Aorta (tissue), 5 donors: ENCODE measurements around the gene FRK. TPM values are rescaled to one million over a fixed set of nuclear protein-coding genes. Genes with fewer than 3 reads are reported as not detected.
"Not testable (repeated sequence)": the region's sequence is repeated elsewhere in the genome, so short reads cannot be mapped to it uniquely, and the experiment has no call there.

Experiments used
- ATAC-seq: fragments of 200-7000 bp; cut with Tn5 transposase; one replicate; pipeline ENCODE4 v1.9.1; 2022; ENCODE audit warnings: moderate library complexity; ENCODE audit not compliant: low FRiP score
- DNase-seq, 2 donors: peaks; one replicate each; pipeline ENCODE4 v3.0.0-alpha.2; 2020
- H3K27ac ChIP-seq, 2 donors: one replicate each; pipeline ENCODE4 v1.5.1; 2013; ENCODE audit warnings: low read length in 2 of 2, mild to moderate bottlenecking in 2 of 2, moderate library complexity in 2 of 2, control low read depth in 1 of 2, inconsistent platforms in 1 of 2, low read depth in 1 of 2
- H3K27me3 ChIP-seq, 2 donors: one replicate each; pipeline ENCODE4 v1.6.1; 2013; ENCODE audit warnings: control low read depth in 1 of 2, low read length in 1 of 2, mild to moderate bottlenecking in 1 of 2, moderate library complexity in 1 of 2; ENCODE audit not compliant: insufficient read depth in 2 of 2, control insufficient read depth in 1 of 2
- H3K36me3 ChIP-seq, 2 donors: one replicate each; pipeline ENCODE4 v1.6.1; 2013; ENCODE audit warnings: control low read depth in 1 of 2, low read length in 1 of 2, mild to moderate bottlenecking in 1 of 2; ENCODE audit not compliant: insufficient read depth in 2 of 2, control insufficient read depth in 1 of 2
- H3K4me1 ChIP-seq, 2 donors: one replicate each; pipeline ENCODE4 v1.6.1; 2013; ENCODE audit warnings: low read length in 2 of 2, control low read depth in 1 of 2, mild to moderate bottlenecking in 1 of 2, moderate library complexity in 1 of 2; ENCODE audit not compliant: insufficient read depth in 2 of 2, control insufficient read depth in 1 of 2
- H3K4me3 ChIP-seq, 2 donors: one replicate each; pipeline ENCODE4 v1.5.1; 2013; ENCODE audit warnings: low read length in 2 of 2, control low read depth in 1 of 2, mild to moderate bottlenecking in 1 of 2
- H3K9me3 ChIP-seq: one replicate; pipeline ENCODE4 v1.6.1; 2013; ENCODE audit warnings: mild to moderate bottlenecking, low read length; ENCODE audit not compliant: control insufficient read depth
- WGBS, 2 donors: extraction: QIAGEN DNeasy Blood & Tissue Kit; methylation state at CpG; one replicate each; pipeline ENCODE4 v1.1.7; 2013; 5-methylcytosine and 5-hydroxymethylcytosine counted together
- intact Hi-C, 2 donors: fragments of 100-400 bp; cut with DNase I; formaldehyde crosslinking; loops; one replicate each; pipeline versions ENCODE4 v1.14.2 to v1.15.0; 2022
- polyA plus RNA-seq, 2 donors: library from polyadenylated mRNA; stranded (reverse); fragments of 200-250 nt; gene quantifications; one replicate each; pipeline ENCODE4 v1.2.3, GENCODE V29; 2013
- total RNA-seq, 2 donors: library from RNA; stranded (reverse); fragmentation: NEBNext Ultra II Directional; extraction: Animal tissue kit (Norgen Biotek cat#: 25700); gene quantifications; one replicate each; pipeline ENCODE4 v1.2.1, GENCODE V29; 2021
- donor health status: healthy with polysubstance abuse.
- donor health status: Bipolar disorder and iron deficiency.
- donor health status: DM: no; HTN: no; CAD: no.
- donor health status: DM: no; HTN: no; CAD: no.
- donor health status: DM: yes; HTN: yes; CAD: no.

The FRK gene
- total and polyA plus RNA-seq, 4 donors = 1.8 to 18.3 (median 6.0) TPM

GRCh38 chr6:115972679-115973078, 88.0 kb downstream of the FRK start:
- no peaks in the 10 kb centered on the region for H3K9me3 ChIP-seq
- H3K4me3 ChIP-seq = no peak overlapping the region
- 83 to 89% methylated on average over 2 of the region's 2 CpGs for WGBS, 2 donors
- H3K27ac ChIP-seq = no peak overlapping the region
- no peaks in the 10 kb centered on the region for H3K27me3 ChIP-seq
- no peaks in the 10 kb centered on the region for H3K36me3 ChIP-seq
- DNase-seq (no peak), ATAC-seq (no peak)
- H3K4me1 ChIP-seq = peaks cover 6 to 7% of the 10 kb centered on the region in 2 donors
- intact Hi-C loops = no loop called here

- WGBS, 2 donors = 66 to 71% methylated on average over 2 of the region's 2 CpGs
- DNase-seq = no peak
- Histone ChIP-seq H3K36me3 (no peaks in the 10 kb centered on the region), H3K4me1 (peaks cover 6 to 7% of the 10 kb centered on the region in 2 donors), H3K9me3 (no peaks in the 10 kb centered on the region), H3K4me3 (no peak overlapping the region), H3K27me3 (no peaks in the 10 kb centered on the region), H3K27ac (no peak overlapping the region)
- intact Hi-C loops = no loop called here
- ATAC-seq = no peak
Observed at GRCh38 chr6:115971785-115972184, 88.9 kb downstream of the FRK start.

- H3K27ac ChIP-seq = no peak overlapping the region
- H3K36me3 ChIP-seq = no peaks in the 10 kb centered on the region
- intact Hi-C loops = no loop called here
- DNase-seq (no peak), ATAC-seq (no peak)
- peaks cover 6 to 7% of the 10 kb centered on the region in 2 donors for H3K4me1 ChIP-seq
- H3K4me3 ChIP-seq = no peak overlapping the region
- no peaks in the 10 kb centered on the region for H3K27me3 ChIP-seq
- no peaks in the 10 kb centered on the region for H3K9me3 ChIP-seq
Observed at GRCh38 chr6:115969930-115970273, 90.8 kb downstream of the FRK start.

GRCh38 chr6:115969207-115969929, 91.3 kb downstream of the FRK start:
- H3K27ac ChIP-seq = no peak overlapping the region
- ATAC-seq (no peak), DNase-seq (no peak)
- H3K4me3 ChIP-seq = no peak overlapping the region
- H3K27me3 ChIP-seq = no peaks in the 10 kb centered on the region
- 74 to 82% methylated on average over 7 of the region's 7 CpGs for WGBS, 2 donors
- no peaks in the 10 kb centered on the region for H3K36me3 ChIP-seq
- no peaks in the 10 kb centered on the region for H3K9me3 ChIP-seq
- H3K4me1 ChIP-seq = peaks cover 6 to 7% of the 10 kb centered on the region in 2 donors
- intact Hi-C loops = no loop called here

GRCh38 chr6:115960286-115960685, 100.4 kb downstream of the FRK start:
- H3K9me3 ChIP-seq, H3K27me3 ChIP-seq, H3K27ac ChIP-seq, H3K4me1 ChIP-seq, H3K36me3 ChIP-seq, H3K4me3 ChIP-seq, intact Hi-C loops, DNase-seq, ATAC-seq: not testable (repeated sequence)
- WGBS, 2 donors = 82 to 84% methylated on average over 9 to 16 of the region's 17 CpGs

- Histone ChIP-seq H3K36me3 (no peaks in the 10 kb centered on the region), H3K9me3 (no peaks in the 10 kb centered on the region), H3K27me3 (no peaks in the 10 kb centered on the region), H3K27ac (no peak overlapping the region), H3K4me1 (no peaks in the 10 kb centered on the region), H3K4me3 (no peak overlapping the region)
- no peak for DNase-seq
- ATAC-seq = no peak
- 93 to 94% methylated on average over 3 of the region's 3 CpGs for WGBS, 2 donors
- intact Hi-C loops = no loop called here
Observed at GRCh38 chr6:115958958-115959357, 101.7 kb downstream of the FRK start.

- Histone ChIP-seq H3K9me3 (no peaks in the 10 kb centered on the region), H3K4me1 (no peaks in the 10 kb centered on the region), H3K27me3 (no peaks in the 10 kb centered on the region), H3K4me3 (no peak overlapping the region), H3K27ac (no peak overlapping the region), H3K36me3 (peaks cover 0 to 2% of the 10 kb centered on the region in 2 donors)
- DNase-seq = no peak
- intact Hi-C loops = no loop called here
- no peak for ATAC-seq
- 71 to 80% methylated on average over 2 of the region's 2 CpGs for WGBS, 2 donors
Observed at GRCh38 chr6:115954740-115955139, 106.0 kb downstream of the FRK start.

GRCh38 chr6:115948751-115949150, 111.9 kb downstream of the FRK start:
- DNase-seq (no peak), ATAC-seq (no peak)
- Histone ChIP-seq H3K4me3 (no peak overlapping the region), H3K9me3 (no peaks in the 10 kb centered on the region), H3K27me3 (no peaks in the 10 kb centered on the region), H3K4me1 (no peaks in the 10 kb centered on the region), H3K27ac (no peak overlapping the region), H3K36me3 (peaks cover 2 to 4% of the 10 kb centered on the region in 2 donors)
- intact Hi-C loops = no loop called here

GRCh38 chr6:115947966-115948541, 112.6 kb downstream of the FRK start:
- ATAC-seq = no peak
- H3K4me1 ChIP-seq = no peaks in the 10 kb centered on the region
- H3K4me3 ChIP-seq = no peak overlapping the region
- H3K36me3 ChIP-seq = peaks cover 0 to 4% of the 10 kb centered on the region in 2 donors
- 94 to 97% methylated on average over 2 of the region's 2 CpGs for WGBS, 2 donors
- no peak for DNase-seq
- intact Hi-C loops = no loop called here
- H3K9me3 ChIP-seq = no peaks in the 10 kb centered on the region
- H3K27me3 ChIP-seq = no peaks in the 10 kb centered on the region
- no peak overlapping the region for H3K27ac ChIP-seq
